Measurements from ENCODE around the gene UBAC2. TPM values are rescaled to one million over a fixed set of nuclear protein-coding genes. Genes with fewer than 3 reads are reported as not detected.

Gene UBAC2
- total and polyA plus RNA-seq, 11 donors: 32.6 to 66.9 (median 48.5) TPM

GRCh38 chr13:99432609-99433542 is 232.2 kb downstream of the UBAC2 start:
- WGBS, 4 donors: 37 to 53% (median 39%) methylated on average over 14 to 23 of the region's 23 CpGs
- intact Hi-C loops (cut with DNase I): loop anchor here in 1 of 10 donors (2.0 kb wide), 1 partner anchor 158 kb away; no protein-coding TSS in a partner anchor
- H3K4me3 ChIP-seq: peak overlapping the region in 10 of 12 donors; percentile 6 to 42 (median 28)
- peaks cover 0 to 37% (median 8%) of the 10 kb centered on the region in 12 donors for H3K4me1 ChIP-seq
- no peaks in the 10 kb centered on the region for H3K9me3 ChIP-seq
- no peaks in the 10 kb centered on the region for H3K36me3 ChIP-seq
- no peaks in the 10 kb centered on the region for H3K27me3 ChIP-seq
- TF ChIP-seq CTCF (IDR thresholded peaks at IDR 0.05): no peak
- TF ChIP-seq POLR2A (IDR thresholded peaks at IDR 0.05): no peak
- ATAC-seq: peak; percentile 34 to 74 (median 66)
- H3K27ac ChIP-seq: peak overlapping the region in 8 of 12 donors; percentile 6 to 85 (median 30)
- DNase-seq: peak; percentile 59 to 89 (median 70)

- H3K27ac ChIP-seq: peak overlapping the region in 2 of 12 donors; percentile 50 to 85
- WGBS, 4 donors: 97 to 99% (median 97%) methylated on average over 7 to 8 of the region's 8 CpGs
- no peak overlapping the region for H3K4me3 ChIP-seq
- peaks cover 0 to 3% (median 0%) of the 10 kb centered on the region in 9 donors for H3K27me3 ChIP-seq
- TF ChIP-seq CTCF (IDR thresholded peaks at IDR 0.05) (no peak), POLR2A (IDR thresholded peaks at IDR 0.05) (no peak)
- peaks cover 0 to 37% (median 8%) of the 10 kb centered on the region in 12 donors for H3K4me1 ChIP-seq
- H3K36me3 ChIP-seq: no peaks in the 10 kb centered on the region
- H3K9me3 ChIP-seq: no peaks in the 10 kb centered on the region
- intact Hi-C loops (cut with DNase I): loop anchor here in 2 of 10 donors (2.0 kb wide), 2 partner anchors 159 to 257 kb away; no protein-coding TSS in a partner anchor
- ATAC-seq: no peak
- no peak for DNase-seq
Measured at GRCh38 chr13:99433543-99434075, 233.0 kb downstream of the UBAC2 start.

GRCh38 chr13:99434258-99434788 is 233.7 kb downstream of the UBAC2 start:
- Histone ChIP-seq H3K27me3 (peaks cover 0 to 9% (median 0%) of the 10 kb centered on the region in 9 donors), H3K27ac (peak overlapping the region in 1 of 12 donors; percentile 85)

More at GRCh38 chr13:99434258-99434788, 233.7 kb downstream of the UBAC2 start:
- Histone ChIP-seq H3K4me3 (no peak overlapping the region), H3K9me3 (no peaks in the 10 kb centered on the region), H3K4me1 (peaks cover 0 to 37% (median 8%) of the 10 kb centered on the region in 12 donors), H3K36me3 (no peaks in the 10 kb centered on the region)
- TF ChIP-seq CTCF (IDR thresholded peaks at IDR 0.05) (no peak), POLR2A (IDR thresholded peaks at IDR 0.05) (no peak)
- no peak for DNase-seq
- intact Hi-C loops (cut with DNase I): loop anchor here in 1 of 10 donors (2.0 kb wide), 1 partner anchor 258 kb away; no protein-coding TSS in a partner anchor
- no peak for ATAC-seq
- 87 to 92% (median 90%) methylated on average over 13 to 17 of the region's 17 CpGs for WGBS, 4 donors

Data from heart left ventricle (tissue), 16 donors.